Gastrocnemius medialis (tissue), 4 donors: ENCODE results near the gene SSNA1.

Experiments used
- POLR2A ChIP-seq, 2 donors: fragments of 450-650 bp; IDR thresholded peaks; one replicate each; pipeline ENCODE4 v1.6.1; 2017; ENCODE audit warnings: antibody characterized with exemption in 2 of 2, mild to moderate bottlenecking in 2 of 2, moderate library complexity in 2 of 2
- TF ChIP-seq, protein P1 (sequence below), 5 experiments: fragments of 450-650 bp in 3 of 5; fragments of 200-600 bp in 2 of 5; sonication (generic) in 2 of 5; IDR thresholded peaks in 4 of 5; conservative IDR thresholded peaks in 1 of 5; 1 replicate in 4 of 5; 2 replicates in 1 of 5; pipeline ENCODE4 v1.5.1; 2016 to 2019; ENCODE audit warnings: antibody characterized with exemption in 5 of 5, mild to moderate bottlenecking in 3 of 5, moderate library complexity in 3 of 5

GRCh38 chr9:137214620-137215019, 26.1 kb downstream of the SSNA1 start:
- TF ChIP-seq, protein P1, sequence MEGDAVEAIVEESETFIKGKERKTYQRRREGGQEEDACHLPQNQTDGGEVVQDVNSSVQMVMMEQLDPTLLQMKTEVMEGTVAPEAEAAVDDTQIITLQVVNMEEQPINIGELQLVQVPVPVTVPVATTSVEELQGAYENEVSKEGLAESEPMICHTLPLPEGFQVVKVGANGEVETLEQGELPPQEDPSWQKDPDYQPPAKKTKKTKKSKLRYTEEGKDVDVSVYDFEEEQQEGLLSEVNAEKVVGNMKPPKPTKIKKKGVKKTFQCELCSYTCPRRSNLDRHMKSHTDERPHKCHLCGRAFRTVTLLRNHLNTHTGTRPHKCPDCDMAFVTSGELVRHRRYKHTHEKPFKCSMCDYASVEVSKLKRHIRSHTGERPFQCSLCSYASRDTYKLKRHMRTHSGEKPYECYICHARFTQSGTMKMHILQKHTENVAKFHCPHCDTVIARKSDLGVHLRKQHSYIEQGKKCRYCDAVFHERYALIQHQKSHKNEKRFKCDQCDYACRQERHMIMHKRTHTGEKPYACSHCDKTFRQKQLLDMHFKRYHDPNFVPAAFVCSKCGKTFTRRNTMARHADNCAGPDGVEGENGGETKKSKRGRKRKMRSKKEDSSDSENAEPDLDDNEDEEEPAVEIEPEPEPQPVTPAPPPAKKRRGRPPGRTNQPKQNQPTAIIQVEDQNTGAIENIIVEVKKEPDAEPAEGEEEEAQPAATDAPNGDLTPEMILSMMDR (IDR thresholded peaks at IDR 0.05 in 4 of 5, conservative IDR thresholded peaks at IDR 0.05 in 1 of 5) = no peak
- no peak for TF ChIP-seq POLR2A (IDR thresholded peaks at IDR 0.05)
